ENCODE measurements around the gene KIFC3.

The KIFC3 gene

DNA sequence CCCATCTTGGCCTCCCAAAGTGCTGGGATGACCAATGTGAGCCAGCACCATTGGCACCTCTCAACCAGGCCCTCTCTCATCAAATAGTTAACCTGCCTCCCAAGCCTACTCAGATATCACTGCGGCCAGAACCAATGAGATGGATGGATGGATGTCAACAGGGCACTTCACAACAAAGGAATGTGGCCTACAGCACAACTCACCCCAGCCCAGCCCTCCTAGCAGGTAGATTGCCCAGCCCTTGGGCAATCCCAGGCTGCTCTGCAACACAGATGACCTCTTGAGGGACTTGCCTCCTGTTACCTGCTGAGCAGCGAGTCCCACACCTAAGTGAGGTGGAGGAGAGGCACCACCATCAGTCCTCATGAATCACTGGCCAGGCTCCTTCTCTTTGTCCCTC lies 22.6 kb upstream of the KIFC3 start:
- H3K27ac ChIP-seq (ENCODE audit: insufficient read depth in 1 of 2, low read depth in 1 of 2, low read length in 2 of 2, poor library complexity in 1 of 2, severe bottlenecking in 2 of 2), result no peak overlapping the region
- H3K4me1 ChIP-seq (ENCODE audit: control extremely low read depth in 1 of 4, control insufficient read depth in 4 of 4, insufficient read depth in 4 of 4, low read length in 3 of 4), result no peaks in the 10 kb centered on the region
- WGBS (ENCODE audit: insufficient coverage), result 100% methylated on average over 1 of the region's 2 CpGs
- no peak overlapping the region for H3K4me3 ChIP-seq (ENCODE audit: control insufficient read depth in 1 of 7, extremely low read depth in 1 of 7, insufficient read depth in 4 of 7, low read depth in 2 of 7, low read length in 6 of 7)
- H3K9me3 ChIP-seq (ENCODE audit: control extremely low read depth in 1 of 5, control insufficient read depth in 4 of 5, insufficient read depth in 2 of 5, low read depth in 1 of 5, low read length in 4 of 5), result no peaks in the 10 kb centered on the region
- peaks cover 0 to 3% (median 0%) of the 10 kb centered on the region in 5 experiments for H3K27me3 ChIP-seq (replicated peaks in 2 of 5; ENCODE audit: control insufficient read depth in 4 of 5, insufficient read depth in 5 of 5, low read length in 4 of 5)
- no peaks in the 10 kb centered on the region for H3K36me3 ChIP-seq (ENCODE audit: control insufficient read depth in 4 of 4, insufficient read depth in 4 of 4, low read length in 3 of 4)
- CTCF ChIA-PET, result no interaction called here
- POLR2A ChIA-PET, result no interaction called here
- DNase-seq, result no peak

DNA sequence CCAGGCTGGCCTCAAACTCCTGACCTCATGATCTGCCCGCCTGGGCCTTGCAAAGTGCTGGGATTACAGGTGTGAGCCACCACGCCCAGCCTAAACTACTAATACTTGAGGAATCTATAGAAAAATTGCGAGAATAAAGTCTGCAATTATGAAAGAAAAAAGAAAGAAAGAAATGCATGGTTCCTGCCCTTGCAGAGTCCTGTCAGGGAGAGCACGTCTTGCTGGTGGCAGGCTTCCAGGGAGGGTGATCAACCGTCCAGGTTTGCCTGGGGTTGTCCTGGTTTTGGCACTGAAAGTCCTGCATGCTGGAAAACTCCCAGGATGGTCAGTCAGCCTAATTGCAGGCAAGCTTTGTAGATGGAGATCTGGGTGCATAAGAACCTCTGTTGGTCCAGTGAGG lies 21.5 kb upstream of the KIFC3 start:
- POLR2A ChIA-PET, result no interaction called here
- DNase-seq, result no peak

DNA sequence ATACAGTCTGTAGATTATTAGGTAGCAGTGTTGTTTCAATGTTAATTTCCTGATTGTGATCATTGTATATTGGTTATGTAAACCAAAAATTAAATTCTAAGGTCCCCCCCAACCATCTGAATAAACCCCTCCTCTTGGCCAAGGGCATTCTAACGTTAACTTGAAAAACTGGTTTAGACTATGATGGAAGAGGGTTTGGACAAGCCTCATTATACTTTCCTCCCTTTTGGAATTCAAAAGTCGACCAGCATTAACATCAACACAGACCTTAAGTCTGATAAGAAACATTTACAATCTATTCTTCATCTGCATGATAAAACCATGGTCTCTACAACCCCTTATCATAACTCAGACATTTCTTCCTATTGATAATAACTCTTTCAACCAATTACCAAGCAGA lies 20.6 kb upstream of the KIFC3 start:
- Histone ChIP-seq H3K27me3 (replicated peaks in 2 of 5; ENCODE audit: control insufficient read depth in 4 of 5, insufficient read depth in 5 of 5, low read length in 4 of 5) (peaks cover 0 to 3% (median 0%) of the 10 kb centered on the region in 5 experiments), H3K4me3 (ENCODE audit: control insufficient read depth in 1 of 7, extremely low read depth in 1 of 7, insufficient read depth in 4 of 7, low read depth in 2 of 7, low read length in 6 of 7) (no peak overlapping the region), H3K27ac (ENCODE audit: insufficient read depth in 1 of 2, low read depth in 1 of 2, low read length in 2 of 2, poor library complexity in 1 of 2, severe bottlenecking in 2 of 2) (no peak overlapping the region), H3K9me3 (ENCODE audit: control extremely low read depth in 1 of 5, control insufficient read depth in 4 of 5, insufficient read depth in 2 of 5, low read depth in 1 of 5, low read length in 4 of 5) (no peaks in the 10 kb centered on the region), H3K36me3 (ENCODE audit: control insufficient read depth in 4 of 4, insufficient read depth in 4 of 4, low read length in 3 of 4) (no peaks in the 10 kb centered on the region), H3K4me1 (ENCODE audit: control extremely low read depth in 1 of 4, control insufficient read depth in 4 of 4, insufficient read depth in 4 of 4, low read length in 3 of 4) (no peaks in the 10 kb centered on the region)
- ChIA-PET POLR2A (no interaction called here), CTCF (no interaction called here)
- no CpG with 5 or more reads among the region's 2 CpGs for WGBS (ENCODE audit: insufficient coverage)
- no peak for DNase-seq

More for the DNA sequence above, 21.5 kb upstream of the KIFC3 start:
- Histone ChIP-seq H3K4me1 (ENCODE audit: control extremely low read depth in 1 of 4, control insufficient read depth in 4 of 4, insufficient read depth in 4 of 4, low read length in 3 of 4) (no peaks in the 10 kb centered on the region), H3K27ac (ENCODE audit: insufficient read depth in 1 of 2, low read depth in 1 of 2, low read length in 2 of 2, poor library complexity in 1 of 2, severe bottlenecking in 2 of 2) (no peak overlapping the region), H3K4me3 (ENCODE audit: control insufficient read depth in 1 of 7, extremely low read depth in 1 of 7, insufficient read depth in 4 of 7, low read depth in 2 of 7, low read length in 6 of 7) (no peak overlapping the region), H3K36me3 (ENCODE audit: control insufficient read depth in 4 of 4, insufficient read depth in 4 of 4, low read length in 3 of 4) (no peaks in the 10 kb centered on the region), H3K27me3 (replicated peaks in 2 of 5; ENCODE audit: control insufficient read depth in 4 of 5, insufficient read depth in 5 of 5, low read length in 4 of 5) (peaks cover 0 to 3% (median 0%) of the 10 kb centered on the region in 5 experiments), H3K9me3 (ENCODE audit: control extremely low read depth in 1 of 5, control insufficient read depth in 4 of 5, insufficient read depth in 2 of 5, low read depth in 1 of 5, low read length in 4 of 5) (no peaks in the 10 kb centered on the region)
- CTCF ChIA-PET, result no interaction called here
- WGBS (ENCODE audit: insufficient coverage), result 88% methylated on average over 3 of the region's 5 CpGs

DNA sequence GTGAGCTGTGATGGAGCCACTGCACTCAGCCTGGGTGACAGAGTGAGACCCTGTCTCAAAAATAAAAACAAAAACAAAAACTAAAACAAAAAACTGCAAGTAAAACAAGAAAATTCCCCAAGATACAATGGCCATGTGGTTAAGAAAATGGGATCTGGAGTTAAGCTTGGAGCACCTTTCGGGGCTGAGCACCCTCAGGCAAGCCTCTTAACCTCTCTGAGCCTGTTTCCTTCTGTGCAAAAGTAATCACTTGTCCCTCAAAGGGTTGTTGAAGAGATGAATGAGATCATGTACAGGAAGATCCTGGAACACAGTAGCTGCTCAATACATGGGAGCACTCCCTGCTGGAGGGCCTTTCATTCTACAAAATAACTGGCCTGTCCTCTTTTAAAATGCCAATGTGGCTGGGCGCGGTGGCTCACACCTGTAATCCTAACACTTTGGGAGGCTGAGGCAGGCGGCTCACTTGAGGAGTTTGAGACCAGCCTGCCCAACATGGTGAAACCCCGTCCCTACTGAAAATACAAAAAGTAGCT lies 19.8 kb upstream of the KIFC3 start:
- ChIA-PET CTCF (interaction anchor here (0.9 to 1.2 kb wide), 2 partner anchors 9 to 37 kb away, joined by 3 read pairs; no protein-coding TSS in a partner anchor), POLR2A (no interaction called here)
- Histone ChIP-seq H3K4me1 (ENCODE audit: control extremely low read depth in 1 of 4, control insufficient read depth in 4 of 4, insufficient read depth in 4 of 4, low read length in 3 of 4) (peaks cover 0 to 5% (median 1%) of the 10 kb centered on the region in 4 experiments), H3K27ac (ENCODE audit: insufficient read depth in 1 of 2, low read depth in 1 of 2, low read length in 2 of 2, poor library complexity in 1 of 2, severe bottlenecking in 2 of 2) (no peak overlapping the region), H3K27me3 (replicated peaks in 2 of 5; ENCODE audit: control insufficient read depth in 4 of 5, insufficient read depth in 5 of 5, low read length in 4 of 5) (no peaks in the 10 kb centered on the region), H3K36me3 (ENCODE audit: control insufficient read depth in 4 of 4, insufficient read depth in 4 of 4, low read length in 3 of 4) (no peaks in the 10 kb centered on the region), H3K9me3 (ENCODE audit: control extremely low read depth in 1 of 5, control insufficient read depth in 4 of 5, insufficient read depth in 2 of 5, low read depth in 1 of 5, low read length in 4 of 5) (no peaks in the 10 kb centered on the region), H3K4me3 (ENCODE audit: control insufficient read depth in 1 of 7, extremely low read depth in 1 of 7, insufficient read depth in 4 of 7, low read depth in 2 of 7, low read length in 6 of 7) (no peak overlapping the region)
- 100% methylated on average over 4 of the region's 5 CpGs for WGBS (ENCODE audit: insufficient coverage)
- no peak for DNase-seq

DNA sequence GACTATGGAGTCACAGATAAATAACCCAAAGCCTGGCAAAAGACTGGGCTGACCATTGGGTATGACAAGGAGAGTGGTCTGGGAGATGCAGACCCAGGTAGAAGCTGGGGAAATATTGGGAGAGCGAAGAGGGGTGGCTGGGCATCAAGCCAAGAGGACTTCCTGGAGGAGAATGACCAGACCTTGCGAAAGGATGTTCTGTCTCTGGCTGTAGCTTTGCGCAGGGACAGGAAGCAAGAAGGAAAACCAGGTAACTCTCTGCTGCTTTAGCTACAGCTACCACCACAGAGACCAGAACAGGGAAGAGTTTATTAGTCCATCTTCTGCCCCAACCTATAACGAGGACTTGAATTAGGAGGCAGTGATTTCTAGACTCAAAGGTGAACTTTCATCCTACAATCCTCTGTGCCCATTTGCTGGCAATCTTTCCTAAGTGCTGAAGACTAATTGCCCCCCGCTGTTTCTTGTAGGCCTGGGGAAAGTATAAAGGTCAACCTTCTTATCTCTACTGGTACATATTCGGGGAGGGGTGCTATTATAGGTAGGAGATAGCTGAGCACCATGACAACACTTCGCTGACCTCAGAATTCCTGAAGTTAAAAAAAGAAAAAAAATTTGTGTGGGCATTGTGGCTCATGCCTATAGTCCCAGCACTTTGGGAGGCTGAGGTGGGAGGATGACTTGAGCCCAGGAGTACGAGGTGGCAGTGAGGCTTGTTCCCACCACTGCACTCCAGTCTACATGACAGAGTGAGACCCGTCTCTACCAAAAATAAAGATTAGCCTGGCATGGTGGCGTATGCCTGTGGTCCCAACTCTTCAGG lies 19.1 kb upstream of the KIFC3 start:
- H3K4me3 ChIP-seq (ENCODE audit: control insufficient read depth in 1 of 7, extremely low read depth in 1 of 7, insufficient read depth in 4 of 7, low read depth in 2 of 7, low read length in 6 of 7), result no peak overlapping the region
- H3K4me1 ChIP-seq (ENCODE audit: control extremely low read depth in 1 of 4, control insufficient read depth in 4 of 4, insufficient read depth in 4 of 4, low read length in 3 of 4), result peaks cover 0 to 12% (median 7%) of the 10 kb centered on the region in 4 experiments
- ChIA-PET CTCF (interaction anchor here (0.9 to 1.2 kb wide), 2 partner anchors 10 to 37 kb away, joined by 3 read pairs; no protein-coding TSS in a partner anchor), POLR2A (interaction anchor here (0.7 kb wide), 1 partner anchor 48 kb away, joined by 4 read pairs; no protein-coding TSS in a partner anchor)
- 97% methylated on average over 6 of the region's 10 CpGs for WGBS (ENCODE audit: insufficient coverage)
- H3K9me3 ChIP-seq (ENCODE audit: control extremely low read depth in 1 of 5, control insufficient read depth in 4 of 5, insufficient read depth in 2 of 5, low read depth in 1 of 5, low read length in 4 of 5), result no peaks in the 10 kb centered on the region
- no peak for DNase-seq
- H3K27ac ChIP-seq (ENCODE audit: insufficient read depth in 1 of 2, low read depth in 1 of 2, low read length in 2 of 2, poor library complexity in 1 of 2, severe bottlenecking in 2 of 2), result no peak overlapping the region
- no peaks in the 10 kb centered on the region for H3K27me3 ChIP-seq (replicated peaks in 2 of 5; ENCODE audit: control insufficient read depth in 4 of 5, insufficient read depth in 5 of 5, low read length in 4 of 5)
- no peaks in the 10 kb centered on the region for H3K36me3 ChIP-seq (ENCODE audit: control insufficient read depth in 4 of 4, insufficient read depth in 4 of 4, low read length in 3 of 4)

DNA sequence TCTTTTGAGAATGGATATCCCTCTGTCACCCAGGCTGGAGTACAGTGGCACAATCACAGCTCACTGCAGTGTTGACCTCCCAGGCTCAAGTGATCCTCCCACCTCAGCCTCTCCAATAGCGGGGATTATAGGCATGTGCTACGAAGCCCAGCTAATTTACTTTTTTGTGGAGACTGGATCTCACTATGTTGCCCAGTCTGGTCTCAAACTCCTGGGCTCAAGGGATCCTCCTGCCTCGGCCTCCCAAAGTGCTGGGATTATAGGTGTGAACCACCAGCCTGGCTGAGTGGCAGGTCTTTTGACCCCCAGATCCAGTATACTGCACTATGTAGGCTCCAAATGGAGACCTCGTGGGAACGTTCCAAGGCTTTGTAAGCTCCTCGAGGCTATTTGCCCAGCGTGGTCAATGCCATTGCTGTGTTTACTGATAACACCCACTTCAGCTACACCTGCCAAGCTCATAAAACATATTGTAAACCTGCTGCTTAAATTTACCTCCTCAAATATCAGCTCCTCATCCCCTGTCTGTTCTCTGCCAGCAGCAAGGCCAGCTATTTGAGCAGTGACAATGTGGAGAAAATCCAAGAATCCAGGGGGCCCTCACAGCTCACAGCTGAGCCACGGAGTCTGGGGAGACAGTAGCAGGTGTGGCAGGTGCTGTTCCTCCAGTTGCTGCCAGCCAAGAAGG lies 16.2 kb upstream of the KIFC3 start:
- ChIA-PET POLR2A (no interaction called here), CTCF (interaction anchor here (0.9 to 2.3 kb wide), 8 partner anchors 9 to 61 kb away, joined by 3 to 11 read pairs (median 4); no protein-coding TSS in a partner anchor)
- 93% methylated on average over 8 of the region's 8 CpGs for WGBS (ENCODE audit: insufficient coverage)

DNA sequence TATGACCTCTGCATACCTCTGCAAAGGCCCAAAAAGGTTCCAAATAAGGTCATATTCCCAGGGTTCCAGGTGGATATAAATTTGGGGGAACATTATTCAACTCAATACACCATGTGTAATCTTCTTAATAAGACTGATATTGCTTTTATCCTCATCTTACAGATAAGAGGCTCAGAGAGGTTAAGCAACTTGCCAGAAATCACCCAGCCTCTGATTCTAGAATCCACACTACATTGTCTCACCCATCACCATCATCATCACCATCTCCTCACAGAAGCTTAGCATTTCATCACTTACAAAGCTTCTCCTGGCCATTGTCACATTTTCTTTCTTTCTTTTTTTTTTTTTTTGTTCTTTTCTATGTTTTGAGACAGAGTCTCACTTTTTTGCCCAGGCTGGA lies 15.4 kb upstream of the KIFC3 start:
- Histone ChIP-seq H3K36me3 (ENCODE audit: control insufficient read depth in 4 of 4, insufficient read depth in 4 of 4, low read length in 3 of 4) (no peaks in the 10 kb centered on the region), H3K27me3 (replicated peaks in 2 of 5; ENCODE audit: control insufficient read depth in 4 of 5, insufficient read depth in 5 of 5, low read length in 4 of 5) (no peaks in the 10 kb centered on the region), H3K4me1 (ENCODE audit: control extremely low read depth in 1 of 4, control insufficient read depth in 4 of 4, insufficient read depth in 4 of 4, low read length in 3 of 4) (peaks cover 0 to 26% (median 18%) of the 10 kb centered on the region in 4 experiments), H3K4me3 (ENCODE audit: control insufficient read depth in 1 of 7, extremely low read depth in 1 of 7, insufficient read depth in 4 of 7, low read depth in 2 of 7, low read length in 6 of 7) (no peak overlapping the region), H3K9me3 (ENCODE audit: control extremely low read depth in 1 of 5, control insufficient read depth in 4 of 5, insufficient read depth in 2 of 5, low read depth in 1 of 5, low read length in 4 of 5) (no peaks in the 10 kb centered on the region), H3K27ac (ENCODE audit: insufficient read depth in 1 of 2, low read depth in 1 of 2, low read length in 2 of 2, poor library complexity in 1 of 2, severe bottlenecking in 2 of 2) (no peak overlapping the region)
- POLR2A ChIA-PET, result interaction anchor here (1.5 kb wide), 1 partner anchor 46 kb away, joined by 4 read pairs; no protein-coding TSS in a partner anchor
- CTCF ChIA-PET, result interaction anchor here (0.9 to 2.3 kb wide), 5 partner anchors 8 to 73 kb away, joined by 3 to 11 read pairs (median 4); no protein-coding TSS in a partner anchor
- no peak for DNase-seq

More for the DNA sequence above, 16.2 kb upstream of the KIFC3 start:
- no peak for DNase-seq
- no peaks in the 10 kb centered on the region for H3K36me3 ChIP-seq (ENCODE audit: control insufficient read depth in 4 of 4, insufficient read depth in 4 of 4, low read length in 3 of 4)
- no peak overlapping the region for H3K27ac ChIP-seq (ENCODE audit: insufficient read depth in 1 of 2, low read depth in 1 of 2, low read length in 2 of 2, poor library complexity in 1 of 2, severe bottlenecking in 2 of 2)
- peaks cover 0 to 26% (median 18%) of the 10 kb centered on the region in 4 experiments for H3K4me1 ChIP-seq (ENCODE audit: control extremely low read depth in 1 of 4, control insufficient read depth in 4 of 4, insufficient read depth in 4 of 4, low read length in 3 of 4)
- no peaks in the 10 kb centered on the region for H3K27me3 ChIP-seq (replicated peaks in 2 of 5; ENCODE audit: control insufficient read depth in 4 of 5, insufficient read depth in 5 of 5, low read length in 4 of 5)
- no peaks in the 10 kb centered on the region for H3K9me3 ChIP-seq (ENCODE audit: control extremely low read depth in 1 of 5, control insufficient read depth in 4 of 5, insufficient read depth in 2 of 5, low read depth in 1 of 5, low read length in 4 of 5)
- no peak overlapping the region for H3K4me3 ChIP-seq (ENCODE audit: control insufficient read depth in 1 of 7, extremely low read depth in 1 of 7, insufficient read depth in 4 of 7, low read depth in 2 of 7, low read length in 6 of 7)
